ENCODE results near the gene GPI. TPM values are rescaled to one million over a fixed set of nuclear protein-coding genes. Genes with fewer than 3 reads are reported as not detected.

The GPI gene
- total RNA-seq, 4 donors from 2014 or later = 41.5 to 120 (median 95.2) TPM

DNA sequence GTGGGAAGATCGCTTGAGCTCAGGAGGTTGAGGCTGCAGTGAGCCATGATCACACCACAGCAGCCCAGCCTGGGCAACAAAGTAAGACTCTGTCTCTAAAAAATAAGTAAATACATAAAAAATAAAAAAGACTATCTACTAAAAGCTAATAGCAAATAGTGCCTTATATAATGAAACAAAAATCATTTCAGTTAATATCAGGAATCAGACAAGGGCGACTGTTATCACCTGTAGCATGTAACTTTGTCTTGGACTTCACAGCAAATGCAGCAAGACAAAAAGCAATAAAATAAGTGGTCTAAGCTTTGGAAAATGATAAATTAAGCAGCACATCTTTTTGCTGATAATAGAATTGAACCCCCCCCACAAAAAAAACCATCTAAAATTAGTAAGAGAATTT is 21.2 kb upstream of the GPI start:
- H3K4me3 ChIP-seq = no peak overlapping the region
- no peaks in the 10 kb centered on the region for H3K27me3 ChIP-seq
- TF ChIP-seq, protein P1, sequence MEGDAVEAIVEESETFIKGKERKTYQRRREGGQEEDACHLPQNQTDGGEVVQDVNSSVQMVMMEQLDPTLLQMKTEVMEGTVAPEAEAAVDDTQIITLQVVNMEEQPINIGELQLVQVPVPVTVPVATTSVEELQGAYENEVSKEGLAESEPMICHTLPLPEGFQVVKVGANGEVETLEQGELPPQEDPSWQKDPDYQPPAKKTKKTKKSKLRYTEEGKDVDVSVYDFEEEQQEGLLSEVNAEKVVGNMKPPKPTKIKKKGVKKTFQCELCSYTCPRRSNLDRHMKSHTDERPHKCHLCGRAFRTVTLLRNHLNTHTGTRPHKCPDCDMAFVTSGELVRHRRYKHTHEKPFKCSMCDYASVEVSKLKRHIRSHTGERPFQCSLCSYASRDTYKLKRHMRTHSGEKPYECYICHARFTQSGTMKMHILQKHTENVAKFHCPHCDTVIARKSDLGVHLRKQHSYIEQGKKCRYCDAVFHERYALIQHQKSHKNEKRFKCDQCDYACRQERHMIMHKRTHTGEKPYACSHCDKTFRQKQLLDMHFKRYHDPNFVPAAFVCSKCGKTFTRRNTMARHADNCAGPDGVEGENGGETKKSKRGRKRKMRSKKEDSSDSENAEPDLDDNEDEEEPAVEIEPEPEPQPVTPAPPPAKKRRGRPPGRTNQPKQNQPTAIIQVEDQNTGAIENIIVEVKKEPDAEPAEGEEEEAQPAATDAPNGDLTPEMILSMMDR (IDR thresholded peaks at IDR 0.05) = no peak
- no peak for TF ChIP-seq POLR2A (IDR thresholded peaks at IDR 0.05)
- H3K27ac ChIP-seq = no peak overlapping the region
- intact Hi-C loops (cut with DNase I; ENCODE audit: low total_unique reads) = no loop called here
- no peak for DNase-seq
- no peaks in the 10 kb centered on the region for H3K36me3 ChIP-seq
- no peaks in the 10 kb centered on the region for H3K9me3 ChIP-seq
- H3K4me1 ChIP-seq = no peaks in the 10 kb centered on the region

DNA sequence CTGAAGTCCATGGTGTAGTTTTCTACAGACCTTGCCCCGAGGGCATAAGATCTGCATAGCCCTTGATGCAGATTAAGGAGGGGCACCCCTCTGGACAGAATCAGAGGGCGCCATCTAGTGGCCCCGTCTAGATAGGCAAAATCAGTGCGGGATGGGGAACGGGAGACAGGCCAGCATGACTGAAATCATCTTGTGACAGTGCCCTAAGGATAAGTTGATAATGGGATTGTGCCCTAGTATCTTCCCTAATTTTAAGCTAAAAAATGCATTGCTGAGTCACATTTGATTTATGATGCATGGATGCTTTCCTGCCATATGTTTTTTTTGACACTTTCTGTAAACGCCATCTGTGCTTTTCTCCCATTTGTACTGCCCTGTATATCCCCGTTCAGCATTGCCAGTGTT is 19.0 kb upstream of the GPI start:
- intact Hi-C loops (cut with DNase I; ENCODE audit: low total_unique reads) = no loop called here
- Histone ChIP-seq H3K27ac (no peak overlapping the region), H3K4me3 (no peak overlapping the region), H3K9me3 (no peaks in the 10 kb centered on the region), H3K27me3 (no peaks in the 10 kb centered on the region), H3K36me3 (no peaks in the 10 kb centered on the region), H3K4me1 (no peaks in the 10 kb centered on the region)
- TF ChIP-seq, protein P1 (IDR thresholded peaks at IDR 0.05) = peak; percentile 40 to 60 (median 44)
- TF ChIP-seq POLR2A (IDR thresholded peaks at IDR 0.05) = no peak
- DNase-seq = no peak

DNA sequence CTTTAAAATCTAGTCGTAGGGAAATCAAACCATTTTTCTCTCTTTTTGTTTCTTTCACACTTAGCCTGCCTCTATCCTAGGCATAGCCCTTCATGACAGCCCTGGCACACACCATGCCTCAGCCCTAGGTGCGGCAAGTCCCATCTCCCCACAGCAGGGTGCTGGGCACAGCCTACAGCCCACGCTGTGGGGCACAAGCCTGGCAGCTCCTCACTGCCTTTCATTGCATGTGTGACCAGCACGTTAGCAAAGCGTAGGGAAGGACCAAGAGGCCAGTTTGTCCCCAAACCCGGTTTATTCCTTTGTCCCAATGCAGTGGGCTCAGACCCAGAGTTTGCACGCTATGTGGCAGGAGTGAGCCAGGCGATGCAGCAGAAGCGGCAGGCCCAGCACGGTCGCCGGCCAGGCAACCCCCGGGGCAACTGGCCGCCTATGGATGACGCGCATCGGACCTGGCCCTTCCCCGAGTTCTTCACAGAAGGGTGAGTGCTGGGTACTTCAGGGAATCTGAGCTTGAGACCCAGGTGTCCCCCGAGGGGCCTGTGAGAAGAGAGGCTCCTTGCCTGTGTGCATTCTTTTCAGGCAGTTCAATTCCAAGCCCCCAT is 17.3 kb upstream of the GPI start:
- no peaks in the 10 kb centered on the region for H3K4me1 ChIP-seq
- intact Hi-C loops (cut with DNase I; ENCODE audit: low total_unique reads) = no loop called here
- no peaks in the 10 kb centered on the region for H3K9me3 ChIP-seq
- H3K36me3 ChIP-seq = no peaks in the 10 kb centered on the region
- H3K4me3 ChIP-seq = no peak overlapping the region
- no peak for DNase-seq
- no peak for TF ChIP-seq POLR2A (IDR thresholded peaks at IDR 0.05)
- TF ChIP-seq, protein P1 (IDR thresholded peaks at IDR 0.05) = no peak
- no peak overlapping the region for H3K27ac ChIP-seq
- H3K27me3 ChIP-seq = no peaks in the 10 kb centered on the region

DNA sequence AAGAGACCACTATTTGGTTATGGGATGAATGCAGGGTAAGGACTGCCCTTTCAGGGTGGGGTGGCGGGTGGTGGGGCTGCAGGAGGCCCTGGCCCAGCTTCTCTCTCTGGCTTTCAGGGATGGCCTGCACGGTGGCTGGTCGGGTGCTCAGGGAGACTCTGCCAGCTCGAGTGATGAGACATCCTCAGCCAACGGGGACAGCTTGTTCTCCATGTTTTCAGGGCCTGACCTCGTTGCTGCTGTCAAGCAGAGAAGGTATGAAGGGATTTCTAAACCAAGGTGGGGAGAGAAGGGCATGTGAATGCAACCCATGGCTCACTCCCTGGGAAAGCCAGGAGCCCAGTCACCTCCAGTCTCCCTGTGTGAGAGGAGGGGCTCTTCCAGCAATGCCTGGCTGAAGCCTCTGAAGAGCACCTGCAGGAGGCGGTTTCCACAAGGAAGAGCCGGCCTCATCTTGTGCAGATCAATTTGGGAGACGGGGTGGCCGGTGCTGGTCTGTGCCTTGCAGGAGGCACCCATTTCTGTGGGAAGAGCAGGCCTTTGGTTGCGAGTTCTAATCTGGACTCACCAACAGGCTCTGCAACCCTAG is 16.0 kb upstream of the GPI start:
- Histone ChIP-seq H3K9me3 (no peaks in the 10 kb centered on the region), H3K4me3 (no peak overlapping the region), H3K4me1 (no peaks in the 10 kb centered on the region), H3K27me3 (no peaks in the 10 kb centered on the region), H3K27ac (no peak overlapping the region), H3K36me3 (no peaks in the 10 kb centered on the region)
- TF ChIP-seq POLR2A (IDR thresholded peaks at IDR 0.05) = no peak
- TF ChIP-seq, protein P1 (IDR thresholded peaks at IDR 0.05) = no peak
- intact Hi-C loops (cut with DNase I; ENCODE audit: low total_unique reads) = no loop called here
- no peak for DNase-seq

DNA sequence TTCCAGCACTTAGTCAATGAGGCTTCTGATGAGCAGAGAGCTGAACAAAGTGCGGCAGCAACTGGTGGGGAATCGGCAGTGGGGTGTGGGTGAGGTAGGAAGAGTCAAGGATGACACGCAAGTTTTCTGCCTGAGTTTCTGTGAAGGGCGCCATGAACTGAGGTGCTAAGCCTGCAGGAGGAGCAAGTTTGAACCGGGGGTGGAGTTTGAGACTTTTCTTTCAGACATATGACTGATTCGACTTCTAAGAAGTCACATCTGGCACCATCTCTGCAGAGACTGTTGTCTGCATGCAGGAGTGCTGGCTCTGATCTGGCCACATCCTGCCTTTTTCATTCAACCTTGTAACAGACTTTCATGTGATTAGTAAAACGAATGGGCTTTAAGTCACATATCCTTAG is 14.8 kb upstream of the GPI start:
- DNase-seq = no peak
- intact Hi-C loops (cut with DNase I; ENCODE audit: low total_unique reads) = no loop called here

More for the DNA sequence above, 14.8 kb upstream of the GPI start:
- H3K4me1 ChIP-seq = no peaks in the 10 kb centered on the region
- H3K4me3 ChIP-seq = no peak overlapping the region
- TF ChIP-seq, protein P1 (IDR thresholded peaks at IDR 0.05) = no peak
- TF ChIP-seq POLR2A (IDR thresholded peaks at IDR 0.05) = no peak
- no peaks in the 10 kb centered on the region for H3K36me3 ChIP-seq
- H3K27ac ChIP-seq = no peak overlapping the region
- no peaks in the 10 kb centered on the region for H3K9me3 ChIP-seq
- H3K27me3 ChIP-seq = no peaks in the 10 kb centered on the region

Measured in uterus (tissue), 4 donors.